Esophagus muscularis mucosa (tissue), 4 donors: ENCODE results near the gene BRIX1.

Experiments used
- EP300 ChIP-seq: sonication (generic); formaldehyde crosslinking; IDR thresholded peaks from one replicate; pipeline ENCODE4 v1.6.1; 2017; ENCODE audit warnings: antibody characterized with exemption
- POLR2A ChIP-seq: fragments of 450-650 bp; IDR thresholded peaks from one replicate; pipeline ENCODE4 v1.6.1; 2017; ENCODE audit warnings: antibody characterized with exemption, moderate library complexity, mild to moderate bottlenecking, low read depth
- TF ChIP-seq, protein P1 (sequence below), 3 experiments: fragments of 200-600 bp in 2 of 3; fragments of 450-650 bp in 1 of 3; sonication (generic) in 2 of 3; IDR thresholded peaks; one replicate each; pipeline ENCODE4 v1.5.1; 2017 to 2019; ENCODE audit warnings: antibody characterized with exemption in 3 of 3, mild to moderate bottlenecking in 2 of 3, moderate library complexity in 1 of 3

DNA sequence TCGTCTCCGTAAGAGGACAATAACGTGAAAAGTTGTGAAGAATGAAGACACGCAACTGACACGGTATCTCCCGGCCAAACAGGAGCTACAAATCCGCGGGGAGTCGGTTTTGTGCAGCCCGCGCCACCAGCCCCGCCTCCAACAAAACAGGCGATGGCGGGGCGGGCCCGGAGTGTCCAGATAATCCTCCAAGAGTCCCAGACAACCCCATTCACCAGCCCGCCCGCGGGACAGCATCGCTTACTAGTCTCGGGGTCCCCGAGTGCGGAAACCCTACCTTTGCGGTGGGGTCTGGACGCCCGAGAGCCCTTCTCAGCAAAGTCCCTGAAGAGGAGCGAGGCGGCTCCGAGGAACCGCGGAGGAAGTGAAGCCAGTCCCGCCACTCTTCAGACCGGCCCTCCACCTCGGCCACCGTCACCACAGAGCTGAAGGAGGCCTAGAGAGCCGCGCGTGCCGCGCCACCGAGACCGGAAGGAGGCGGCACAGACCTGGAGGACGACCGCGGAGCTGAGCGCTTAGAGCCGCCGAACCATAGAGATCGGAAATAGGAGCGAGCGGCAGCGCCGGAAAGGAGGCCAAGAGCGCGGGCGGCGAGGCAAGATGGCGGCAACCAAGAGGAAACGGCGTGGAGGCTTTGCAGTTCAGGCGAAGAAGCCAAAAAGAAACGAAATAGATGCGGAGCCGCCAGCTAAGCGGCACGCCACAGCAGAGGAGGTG lies at the start of gene BRIX1, which contains the start of gene RAD1:
- peak; percentile 46 for TF ChIP-seq POLR2A
- TF ChIP-seq, protein P1, sequence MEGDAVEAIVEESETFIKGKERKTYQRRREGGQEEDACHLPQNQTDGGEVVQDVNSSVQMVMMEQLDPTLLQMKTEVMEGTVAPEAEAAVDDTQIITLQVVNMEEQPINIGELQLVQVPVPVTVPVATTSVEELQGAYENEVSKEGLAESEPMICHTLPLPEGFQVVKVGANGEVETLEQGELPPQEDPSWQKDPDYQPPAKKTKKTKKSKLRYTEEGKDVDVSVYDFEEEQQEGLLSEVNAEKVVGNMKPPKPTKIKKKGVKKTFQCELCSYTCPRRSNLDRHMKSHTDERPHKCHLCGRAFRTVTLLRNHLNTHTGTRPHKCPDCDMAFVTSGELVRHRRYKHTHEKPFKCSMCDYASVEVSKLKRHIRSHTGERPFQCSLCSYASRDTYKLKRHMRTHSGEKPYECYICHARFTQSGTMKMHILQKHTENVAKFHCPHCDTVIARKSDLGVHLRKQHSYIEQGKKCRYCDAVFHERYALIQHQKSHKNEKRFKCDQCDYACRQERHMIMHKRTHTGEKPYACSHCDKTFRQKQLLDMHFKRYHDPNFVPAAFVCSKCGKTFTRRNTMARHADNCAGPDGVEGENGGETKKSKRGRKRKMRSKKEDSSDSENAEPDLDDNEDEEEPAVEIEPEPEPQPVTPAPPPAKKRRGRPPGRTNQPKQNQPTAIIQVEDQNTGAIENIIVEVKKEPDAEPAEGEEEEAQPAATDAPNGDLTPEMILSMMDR (IDR thresholded peaks at IDR 0.05) = peak in 1 of 3 experiments; percentile 38
- TF ChIP-seq EP300 = no peak
